GM19025 (cell line): ENCODE results near the gene BRD7.

ENCODE experiments used
- ATAC-seq: cut with Tn5 transposase; IDR thresholded peaks from one replicate; pipeline ENCODE4 v1.9.1; 2021; ENCODE audit warnings: mild to moderate bottlenecking, low read depth, moderate library complexity; ENCODE audit not compliant: unreplicated experiment

BRD7 gene

DNA sequence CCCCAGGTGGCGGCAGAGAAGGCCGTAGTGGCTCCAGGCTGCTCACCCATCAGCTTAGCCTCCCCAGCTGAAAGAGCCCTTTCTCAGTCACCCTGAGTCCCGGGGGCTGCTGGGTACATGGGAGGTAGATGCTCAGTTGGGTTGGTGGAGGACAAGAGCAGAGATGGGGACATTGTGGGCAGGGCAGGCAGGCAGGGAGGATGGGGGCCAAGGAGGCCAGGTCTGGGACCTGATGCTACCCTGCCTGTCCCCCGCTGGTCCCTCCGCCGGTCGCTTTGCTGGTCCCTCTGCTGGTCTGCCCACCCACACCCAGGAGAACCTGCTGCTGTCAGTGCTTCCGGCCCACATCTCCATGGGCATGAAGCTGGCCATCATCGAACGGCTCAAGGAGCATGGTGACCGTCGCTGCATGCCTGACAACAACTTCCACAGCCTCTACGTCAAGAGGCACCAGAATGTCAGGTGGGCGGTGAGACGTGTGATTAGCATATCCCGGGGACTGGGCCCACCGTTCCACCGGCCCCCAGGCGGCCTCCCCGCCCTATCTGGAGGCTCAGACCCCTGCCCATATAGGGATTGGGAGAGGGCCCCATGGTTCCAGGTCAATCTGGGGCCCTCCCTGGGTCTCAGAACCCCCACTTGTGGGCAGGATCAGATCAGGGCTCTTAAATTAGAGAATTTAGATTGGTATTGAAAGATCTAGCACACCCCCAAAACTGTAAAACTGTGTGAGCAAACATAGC is 75.6 kb downstream of the BRD7 start:
- no peak for ATAC-seq

DNA sequence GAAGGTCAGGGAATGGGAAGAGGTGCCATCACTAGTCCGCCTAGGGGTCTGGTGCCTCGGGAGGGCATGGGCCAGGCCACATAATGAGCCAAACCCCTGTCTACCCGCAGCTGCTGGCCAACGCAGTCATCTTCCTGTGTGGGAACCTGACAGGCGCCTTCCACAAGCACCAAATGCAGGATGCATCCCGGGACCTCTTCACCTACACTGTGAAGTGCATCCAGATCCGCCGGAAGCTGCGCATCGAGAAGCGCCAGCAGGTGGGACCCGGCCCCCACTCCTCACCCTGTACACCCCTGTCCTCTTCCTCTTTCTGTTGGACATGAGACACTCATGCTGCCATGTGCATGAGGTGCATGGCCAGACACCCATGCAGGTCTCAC is 76.2 kb downstream of the BRD7 start:
- no peak for ATAC-seq

GRCh38 chr16:50291719-50292565 is 76.8 kb downstream of the BRD7 start:
- no peak for ATAC-seq

DNA sequence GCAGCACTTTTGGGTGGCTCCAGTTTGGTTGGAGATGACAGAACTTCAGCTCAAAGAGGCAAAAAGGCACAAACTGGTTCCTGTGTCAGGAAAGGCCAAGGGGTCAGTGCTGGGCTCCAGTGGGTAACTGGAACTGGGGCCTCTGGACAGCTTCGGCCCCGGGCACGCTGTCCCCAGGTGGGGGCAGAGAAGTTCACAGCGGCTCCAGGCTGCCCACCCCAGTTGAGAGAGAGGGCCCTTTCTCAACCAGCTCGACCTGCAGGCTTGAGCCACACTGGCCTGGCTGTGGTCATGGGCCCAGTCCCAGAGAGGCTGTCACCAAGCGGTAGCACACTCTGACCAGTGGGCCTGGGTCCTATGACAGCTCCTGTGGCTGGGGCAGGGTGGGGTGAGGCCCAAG is 77.9 kb downstream of the BRD7 start:
- ATAC-seq: no peak

DNA sequence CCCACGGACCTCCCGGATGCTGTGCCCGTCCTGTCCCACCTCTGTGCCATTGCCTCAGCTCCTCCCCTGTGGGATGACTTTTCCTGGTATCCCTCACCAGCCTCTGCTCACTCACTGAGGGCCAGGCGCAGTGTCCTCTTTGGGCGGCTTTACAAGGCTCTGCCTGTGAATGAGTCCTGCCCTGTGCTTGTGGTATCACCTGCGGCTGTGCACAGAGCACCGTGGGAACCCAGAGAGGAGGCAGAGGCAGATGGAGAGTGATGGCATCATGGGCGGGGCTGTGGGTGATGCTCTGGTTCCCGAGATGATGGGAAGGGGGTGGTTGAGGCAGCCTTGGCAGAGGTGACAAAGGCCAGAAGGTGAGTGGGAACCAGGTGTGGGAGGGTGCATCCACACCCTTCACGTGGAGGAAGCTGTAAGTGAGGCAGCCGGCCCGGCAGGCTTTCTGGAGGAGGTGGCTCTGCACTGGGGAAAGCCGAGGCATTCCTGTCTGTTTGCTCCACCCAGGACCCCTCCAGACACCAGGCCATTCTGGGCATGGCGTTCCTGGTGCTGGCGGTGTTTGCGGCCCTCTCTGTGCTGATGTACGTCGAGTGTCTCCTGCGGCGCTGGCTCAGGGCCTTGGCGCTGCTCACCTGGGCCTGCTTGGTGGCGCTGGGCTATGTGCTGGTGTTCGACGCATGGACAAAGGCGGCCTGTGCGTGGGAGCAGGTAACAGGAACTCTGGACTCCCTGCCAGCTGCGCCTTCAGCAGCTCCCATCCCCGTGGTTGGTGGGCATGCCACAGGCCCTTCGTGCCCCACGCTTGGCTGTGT is 78.6 kb downstream of the BRD7 start:
- no peak for ATAC-seq

GRCh38 chr16:50288920-50289319 is 79.9 kb downstream of the BRD7 start:
- no peak for ATAC-seq

DNA sequence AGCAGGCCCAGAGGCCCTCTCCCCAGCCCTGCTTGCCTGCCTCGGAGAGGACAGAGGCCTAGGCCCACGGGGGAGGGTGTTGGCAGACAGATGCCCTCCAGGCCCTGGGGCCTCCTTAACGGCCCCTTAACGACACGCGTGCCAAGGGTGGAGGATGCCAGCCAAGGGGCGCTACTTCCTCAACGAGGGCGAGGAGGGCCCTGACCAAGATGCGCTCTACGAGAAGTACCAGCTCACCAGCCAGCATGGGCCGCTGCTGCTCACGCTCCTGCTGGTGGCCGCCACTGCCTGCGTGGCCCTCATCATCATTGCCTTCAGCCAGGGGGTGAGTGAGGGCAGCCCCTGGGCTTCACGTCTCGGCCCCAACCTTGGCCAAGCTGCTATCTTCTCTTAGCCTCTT is 80.8 kb downstream of the BRD7 start:
- ATAC-seq: no peak

DNA sequence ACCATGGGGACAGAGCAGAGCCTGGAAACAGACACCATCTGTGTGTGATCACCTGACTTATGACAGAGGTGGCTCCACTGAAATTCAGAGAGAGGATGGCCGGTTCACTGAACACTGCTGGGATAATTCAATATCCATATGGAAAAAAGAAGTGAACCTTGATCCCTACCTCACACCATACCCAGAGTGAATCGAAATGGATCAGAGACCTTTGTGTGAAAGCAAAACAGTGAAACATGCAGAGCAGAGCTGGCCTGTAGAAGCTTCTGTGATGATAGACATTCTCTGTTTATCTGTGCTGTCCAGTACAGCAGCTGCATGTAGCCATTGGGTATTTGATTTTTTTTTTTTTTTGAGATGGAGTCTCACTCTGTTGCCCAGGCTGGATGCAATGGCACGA is 82.1 kb downstream of the BRD7 start:
- no peak for ATAC-seq

DNA sequence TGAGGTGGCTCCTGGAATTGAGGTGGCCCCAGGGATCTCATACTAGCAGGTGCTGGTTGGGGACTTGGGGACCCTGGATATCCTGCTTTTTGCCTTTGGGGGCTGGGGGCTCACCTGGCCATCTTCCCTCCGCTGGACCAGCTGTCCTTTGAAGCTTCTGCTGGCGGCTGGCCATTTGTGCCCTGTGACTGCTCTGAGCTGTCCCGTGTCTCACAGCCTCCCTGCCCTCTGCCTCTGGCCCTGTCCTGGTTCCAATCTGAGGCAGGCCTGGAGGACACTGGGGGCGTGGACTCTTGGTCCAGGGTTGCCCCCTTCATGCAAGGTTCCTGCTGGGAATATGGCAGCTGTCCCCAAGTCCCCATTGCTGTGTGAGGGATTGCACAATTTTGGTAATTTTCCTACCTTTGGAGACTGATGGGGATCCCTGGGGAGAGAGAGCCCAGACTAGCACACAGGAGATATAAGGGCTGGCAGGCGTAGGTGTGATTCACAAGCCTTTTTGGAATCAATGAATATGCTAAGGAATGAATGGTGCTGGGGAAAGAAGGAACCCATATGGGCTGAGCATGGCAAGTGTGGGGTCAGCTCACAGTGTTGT is 83.3 kb downstream of the BRD7 start:
- ATAC-seq: no peak

DNA sequence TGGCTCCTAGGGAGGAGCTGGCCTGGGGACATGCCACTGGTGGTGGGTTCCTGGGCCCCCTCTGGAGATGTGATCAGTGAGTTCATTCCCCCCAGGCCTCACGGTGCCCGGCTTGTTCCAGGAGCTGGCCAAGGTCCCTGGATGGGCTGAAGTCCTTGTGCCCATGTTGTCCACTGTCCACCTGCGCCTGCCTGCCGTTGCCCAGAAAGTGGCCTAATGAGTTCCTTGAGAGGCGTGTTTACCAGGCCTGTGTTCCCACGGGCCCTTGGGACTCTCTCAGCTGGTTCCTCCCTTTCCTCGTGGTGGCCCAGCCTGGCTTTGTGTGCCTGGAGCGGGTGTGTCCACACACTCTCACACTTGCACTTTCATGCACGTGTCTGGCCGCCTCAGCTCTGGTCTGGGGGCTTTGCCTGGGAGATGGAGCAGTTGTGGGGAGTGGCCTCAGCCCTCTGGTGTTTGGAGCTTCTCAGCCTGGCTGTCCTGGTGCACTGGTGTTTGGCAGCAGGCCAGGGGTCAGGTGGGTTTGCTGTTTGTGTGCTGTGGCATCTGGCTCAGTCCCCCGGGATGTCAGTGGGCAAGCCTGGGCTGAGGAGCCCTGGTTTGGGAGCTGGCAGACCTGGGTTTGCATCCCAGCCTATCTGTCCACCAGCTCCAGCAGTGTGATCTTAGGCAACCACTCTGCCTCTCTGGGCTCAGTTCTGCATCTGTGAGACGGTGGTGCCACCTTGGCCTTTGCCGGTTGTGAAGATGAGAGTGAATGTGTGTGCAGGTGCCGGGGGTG is 84.5 kb downstream of the BRD7 start:
- no peak for ATAC-seq

DNA sequence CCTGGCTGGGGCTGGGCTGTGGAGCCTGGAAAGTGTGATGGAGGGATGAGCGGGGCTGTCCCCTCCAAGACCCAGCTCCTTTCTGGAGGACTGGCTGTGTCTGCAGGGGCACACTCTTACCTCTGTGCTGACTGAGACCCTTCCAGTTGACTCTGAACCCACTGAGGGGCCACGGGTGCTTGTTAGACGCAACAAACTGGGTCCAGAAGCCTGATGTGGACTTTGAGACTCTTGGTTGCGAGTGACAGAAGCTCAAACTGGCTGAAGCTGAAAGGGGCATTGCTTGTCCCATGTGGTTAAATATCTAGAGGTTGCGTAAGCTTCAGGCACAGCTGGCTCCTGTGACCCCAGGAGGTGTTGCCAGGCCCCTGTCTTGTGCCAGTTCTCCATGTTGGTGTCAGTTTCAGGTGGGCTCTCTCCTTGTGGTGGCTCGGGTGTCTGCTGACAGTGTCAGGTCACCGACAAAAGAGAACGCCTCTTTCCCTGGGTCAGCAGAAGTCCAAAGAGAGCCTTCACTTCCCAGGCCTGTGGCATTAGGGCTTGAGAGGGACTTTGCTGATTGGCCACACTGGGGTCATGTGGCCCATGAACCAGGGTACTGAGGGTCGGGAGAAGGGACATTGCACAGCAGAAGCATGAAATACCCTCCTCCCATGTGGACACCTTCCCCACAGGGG is 85.7 kb downstream of the BRD7 start:
- ATAC-seq: no peak

- peak; percentile 93 for ATAC-seq
Observed at GRCh38 chr16:50282010-50282538, 86.7 kb downstream of the BRD7 start.

DNA sequence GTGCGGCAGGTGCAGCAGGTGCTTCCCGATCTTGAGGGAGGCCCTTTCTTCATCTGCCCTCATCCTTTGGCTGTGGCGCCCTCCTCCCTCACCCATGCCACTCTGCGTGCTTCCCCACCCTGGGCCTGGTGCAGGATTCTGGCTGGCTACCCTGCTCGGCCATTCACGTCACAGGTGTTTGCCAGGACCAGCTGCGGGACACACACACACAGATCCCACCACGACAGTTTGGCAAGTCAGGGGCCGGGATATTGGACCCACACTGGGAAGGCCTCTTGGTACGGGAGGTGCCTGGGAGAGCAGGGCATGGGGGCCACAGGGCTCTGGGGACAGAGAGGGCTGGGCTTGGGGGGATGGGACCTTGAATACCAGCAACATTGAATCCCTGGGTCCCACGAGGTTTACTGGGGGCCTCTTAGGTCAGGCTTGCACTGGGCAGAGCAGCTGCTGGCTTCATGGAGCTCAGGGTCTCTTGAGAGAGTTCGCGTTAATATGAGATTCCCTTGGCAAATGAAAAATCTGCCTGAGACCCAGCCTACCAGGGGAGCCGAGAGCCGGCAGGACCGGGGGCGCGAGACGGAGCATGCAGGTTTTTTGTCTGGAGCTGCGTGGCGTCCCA is 87.3 kb downstream of the BRD7 start:
- no peak for ATAC-seq

- ATAC-seq: no peak
Observed at GRCh38 chr16:50280932-50281331, 87.9 kb downstream of the BRD7 start.

GRCh38 chr16:50279504-50279865 is 89.3 kb downstream of the BRD7 start:
- no peak for ATAC-seq

DNA sequence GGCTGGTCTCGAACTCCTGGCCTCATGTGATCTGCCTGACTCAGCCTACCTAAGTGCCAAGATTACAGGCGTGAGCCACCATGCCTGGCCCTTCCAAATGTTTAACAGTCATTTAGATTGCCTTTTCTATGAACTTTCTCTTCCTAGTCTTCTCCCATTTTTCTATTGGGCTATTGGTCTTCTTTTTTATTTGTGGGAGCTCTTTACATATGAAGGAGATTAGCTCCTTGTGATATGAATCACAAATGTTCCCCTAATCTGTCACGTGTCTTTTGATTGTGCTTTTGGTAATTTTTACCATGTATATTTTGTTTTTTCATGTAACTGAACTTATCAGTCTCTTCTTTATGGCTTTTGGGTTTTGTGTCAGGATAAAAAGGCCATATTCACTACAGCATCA is 90.5 kb downstream of the BRD7 start:
- no peak for ATAC-seq

- ATAC-seq: no peak
Observed at GRCh38 chr16:50276801-50277555, 91.8 kb downstream of the BRD7 start.

DNA sequence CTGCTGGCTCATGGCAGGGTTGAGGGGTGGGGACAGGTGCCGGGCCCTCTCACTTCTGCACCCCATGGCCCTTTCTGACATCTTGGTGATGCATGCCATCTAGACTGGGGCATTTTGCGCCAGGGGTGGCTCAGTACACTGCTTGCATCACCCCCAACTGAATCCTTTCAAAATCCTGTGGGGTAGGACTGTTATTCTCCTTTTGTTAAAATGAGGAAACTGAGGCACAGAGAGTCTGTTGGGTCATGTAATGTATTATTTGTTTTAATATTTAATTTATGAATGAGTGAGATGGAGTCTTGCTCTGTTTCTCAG is 92.5 kb downstream of the BRD7 start:
- no peak for ATAC-seq
